GM19025 (cell line): Measurements from ENCODE around the gene NEUROD4.

Experiments
- ATAC-seq: cut with Tn5 transposase; IDR thresholded peaks from one replicate; pipeline ENCODE4 v1.9.1; 2021; ENCODE audit warnings: mild to moderate bottlenecking, low read depth, moderate library complexity; ENCODE audit not compliant: unreplicated experiment

NEUROD4 gene

GRCh38 chr12:54997929-54998522 lies 21.7 kb upstream of the NEUROD4 start:
- no peak for ATAC-seq

GRCh38 chr12:54998958-54999510 lies 20.7 kb upstream of the NEUROD4 start:
- ATAC-seq = no peak

GRCh38 chr12:55001198-55001868 lies 18.4 kb upstream of the NEUROD4 start:
- no peak for ATAC-seq

GRCh38 chr12:55002355-55002754 lies 17.4 kb upstream of the NEUROD4 start:
- ATAC-seq = no peak

- no peak for ATAC-seq
These were observed 10.7 kb upstream of the NEUROD4 start for GRCh38 chr12:55008944-55009585.

GRCh38 chr12:55017416-55017925 lies 2.3 kb upstream of the NEUROD4 start:
- ATAC-seq = no peak

- ATAC-seq = no peak
These were observed 4.8 kb downstream of the NEUROD4 start for GRCh38 chr12:55024575-55024974.

GRCh38 chr12:55025508-55025907 lies 5.7 kb downstream of the NEUROD4 start:
- no peak for ATAC-seq

GRCh38 chr12:55034218-55034617 lies 14.4 kb downstream of the NEUROD4 start:
- ATAC-seq = no peak

GRCh38 chr12:55036326-55037115 lies 16.7 kb downstream of the NEUROD4 start:
- ATAC-seq = no peak

- no peak for ATAC-seq
These were observed 17.7 kb downstream of the NEUROD4 start for GRCh38 chr12:55037351-55037987.

GRCh38 chr12:55039395-55040354 lies 19.9 kb downstream of the NEUROD4 start:
- ATAC-seq = no peak

GRCh38 chr12:55041345-55042055 lies 21.7 kb downstream of the NEUROD4 start:
- ATAC-seq = no peak

- no peak for ATAC-seq
These were observed 23.8 kb downstream of the NEUROD4 start for GRCh38 chr12:55043542-55043941.

GRCh38 chr12:55044135-55044534 lies 24.4 kb downstream of the NEUROD4 start:
- no peak for ATAC-seq

GRCh38 chr12:55049676-55050075 lies 29.9 kb downstream of the NEUROD4 start:
- no peak for ATAC-seq

- no peak for ATAC-seq
These were observed 31.6 kb downstream of the NEUROD4 start for GRCh38 chr12:55051197-55051947.

GRCh38 chr12:55057481-55057880 lies 37.7 kb downstream of the NEUROD4 start:
- ATAC-seq = no peak
